HG02943 (cell line): ENCODE results near the gene VASN.

Experiments
- ATAC-seq: cut with Tn5 transposase; IDR thresholded peaks from one replicate; pipeline ENCODE4 v1.9.1; 2021; ENCODE audit warnings: mild to moderate bottlenecking, low read depth, moderate library complexity; ENCODE audit not compliant: unreplicated experiment

The VASN gene

DNA sequence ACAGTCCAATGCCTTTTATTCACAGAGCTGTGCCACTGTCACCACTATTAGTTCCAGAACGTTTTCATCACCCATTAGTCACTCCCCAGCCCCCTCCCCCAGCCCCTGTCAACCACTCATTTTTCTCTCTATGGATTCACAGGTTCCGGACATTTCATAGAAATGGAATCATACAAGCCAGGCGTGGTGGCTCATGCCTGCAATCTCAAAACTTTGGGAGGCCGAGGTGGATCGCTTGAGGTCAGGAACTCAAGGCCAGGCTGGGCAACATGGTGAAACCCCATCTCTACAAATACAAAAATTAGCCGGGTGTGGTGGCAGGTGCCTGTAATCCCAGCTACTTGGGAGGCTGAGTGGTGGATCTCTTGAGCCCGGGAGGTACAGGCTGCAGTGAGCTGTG lies 19.8 kb upstream of the VASN start:
- ATAC-seq = no peak

DNA sequence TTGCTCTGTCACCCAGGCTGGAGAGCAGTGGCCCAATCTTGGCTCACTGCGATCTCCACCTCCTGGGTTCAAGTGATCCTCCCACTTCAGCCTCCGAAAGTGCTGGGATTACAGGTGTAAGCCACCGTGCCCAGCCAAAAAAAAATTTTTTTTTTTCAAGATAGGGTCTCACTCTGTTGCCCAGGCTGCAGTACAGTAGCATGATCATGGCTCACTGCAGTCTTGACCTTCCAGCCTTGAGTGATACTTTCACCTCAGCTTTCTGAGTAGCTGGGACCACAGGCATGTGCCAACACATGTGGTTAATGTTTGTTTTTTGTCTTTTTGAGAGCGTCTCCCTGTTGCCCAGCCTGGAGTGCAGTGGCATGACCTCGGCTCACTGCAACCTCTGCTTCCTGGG lies 18.8 kb upstream of the VASN start:
- ATAC-seq = no peak

DNA sequence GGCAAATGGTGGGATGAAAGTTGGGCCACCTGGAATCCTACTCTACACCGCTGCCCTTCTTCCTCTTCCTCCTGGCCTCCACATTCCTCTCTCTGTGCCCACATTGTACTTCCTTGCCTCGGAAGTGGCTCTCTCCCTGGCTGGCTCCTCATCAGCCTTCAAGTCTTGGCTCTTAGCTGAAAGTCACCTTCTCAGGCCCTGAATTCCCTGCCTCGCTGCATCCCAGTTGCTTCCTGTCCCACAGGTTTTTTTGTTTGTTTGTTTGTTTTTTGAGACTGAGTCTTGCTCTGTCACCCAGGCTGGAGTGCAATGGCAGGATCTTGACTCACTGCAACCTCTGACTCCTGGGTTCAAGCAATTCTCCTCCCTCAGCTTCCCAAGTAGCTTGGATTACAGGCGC lies 18.0 kb upstream of the VASN start:
- no peak for ATAC-seq

GRCh38 chr16:4354512-4355409 lies 16.9 kb upstream of the VASN start:
- ATAC-seq = no peak

DNA sequence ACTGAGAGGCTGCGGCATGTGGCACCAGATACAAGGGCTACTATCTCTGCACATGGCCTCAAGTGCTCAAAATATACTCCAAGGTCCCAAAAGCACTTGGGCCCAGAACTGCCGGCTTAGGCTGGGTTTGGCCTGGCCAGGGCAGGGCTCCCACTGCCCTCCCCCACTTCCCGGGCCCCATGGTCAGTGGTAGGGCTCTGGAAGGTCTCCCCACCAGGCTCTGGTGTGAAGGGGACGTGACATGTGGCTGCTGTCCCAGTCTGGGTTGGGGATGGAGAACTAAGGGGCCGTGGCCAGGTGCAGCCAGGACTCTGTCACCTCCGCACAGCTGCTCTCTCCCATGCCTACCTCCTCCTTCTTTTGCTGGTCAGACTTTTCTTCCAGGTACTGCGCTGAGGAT lies 14.8 kb upstream of the VASN start:
- ATAC-seq = no peak

GRCh38 chr16:4358236-4358635 lies 13.4 kb upstream of the VASN start:
- ATAC-seq = no peak

- no peak for ATAC-seq
Measured at GRCh38 chr16:4358831-4359561, 12.7 kb upstream of the VASN start.

DNA sequence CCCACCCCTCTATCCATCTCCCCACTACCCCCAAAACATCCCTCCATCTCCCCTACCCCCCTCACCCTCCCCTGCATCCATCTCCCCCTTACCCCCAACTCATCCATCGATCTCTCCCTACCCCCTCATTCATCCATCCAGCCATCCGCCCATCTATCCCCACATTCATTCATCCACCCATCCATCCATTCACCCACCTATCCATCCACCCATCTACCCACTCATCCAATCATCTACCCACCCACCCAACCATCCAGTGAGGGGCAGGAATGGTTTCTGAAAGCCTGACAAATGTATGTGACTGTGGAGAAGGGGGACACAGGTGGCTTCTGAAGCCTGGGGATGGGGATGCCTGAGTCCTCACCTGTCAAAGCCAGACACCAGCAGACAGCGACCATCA lies 11.7 kb upstream of the VASN start:
- no peak for ATAC-seq

GRCh38 chr16:4360538-4361021 lies 11.1 kb upstream of the VASN start:
- no peak for ATAC-seq

- ATAC-seq = no peak
Measured at GRCh38 chr16:4361033-4361943, 10.4 kb upstream of the VASN start.

DNA sequence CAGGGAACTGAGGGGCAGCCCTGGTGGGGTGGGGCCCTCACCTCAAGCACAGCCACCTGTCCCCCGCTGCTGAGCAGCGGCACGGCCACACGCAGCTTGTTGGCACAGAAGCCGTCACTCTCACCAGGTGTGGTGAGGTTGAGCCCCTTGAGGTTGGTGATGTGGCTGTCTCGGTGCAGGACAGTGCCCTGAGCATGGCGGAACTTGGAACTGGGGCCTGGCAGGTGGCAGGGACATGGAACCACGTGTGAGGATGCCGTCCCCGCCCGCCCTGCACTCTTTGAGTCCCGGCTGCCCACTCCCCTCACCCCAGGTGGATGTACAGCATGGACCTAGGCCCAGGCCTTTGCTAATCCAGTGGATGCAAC lies 9.7 kb upstream of the VASN start:
- ATAC-seq = no peak

GRCh38 chr16:4362476-4363135 lies 9.0 kb upstream of the VASN start:
- no peak for ATAC-seq

GRCh38 chr16:4364196-4365013 lies 7.2 kb upstream of the VASN start:
- ATAC-seq = no peak

- no peak for ATAC-seq
Measured at GRCh38 chr16:4365014-4365406, 6.6 kb upstream of the VASN start.

GRCh38 chr16:4365615-4366014 lies 6.0 kb upstream of the VASN start:
- no peak for ATAC-seq

GRCh38 chr16:4366016-4366415 lies 5.6 kb upstream of the VASN start:
- ATAC-seq = no peak

- ATAC-seq = no peak
Measured at GRCh38 chr16:4367393-4367856, 4.2 kb upstream of the VASN start.

DNA sequence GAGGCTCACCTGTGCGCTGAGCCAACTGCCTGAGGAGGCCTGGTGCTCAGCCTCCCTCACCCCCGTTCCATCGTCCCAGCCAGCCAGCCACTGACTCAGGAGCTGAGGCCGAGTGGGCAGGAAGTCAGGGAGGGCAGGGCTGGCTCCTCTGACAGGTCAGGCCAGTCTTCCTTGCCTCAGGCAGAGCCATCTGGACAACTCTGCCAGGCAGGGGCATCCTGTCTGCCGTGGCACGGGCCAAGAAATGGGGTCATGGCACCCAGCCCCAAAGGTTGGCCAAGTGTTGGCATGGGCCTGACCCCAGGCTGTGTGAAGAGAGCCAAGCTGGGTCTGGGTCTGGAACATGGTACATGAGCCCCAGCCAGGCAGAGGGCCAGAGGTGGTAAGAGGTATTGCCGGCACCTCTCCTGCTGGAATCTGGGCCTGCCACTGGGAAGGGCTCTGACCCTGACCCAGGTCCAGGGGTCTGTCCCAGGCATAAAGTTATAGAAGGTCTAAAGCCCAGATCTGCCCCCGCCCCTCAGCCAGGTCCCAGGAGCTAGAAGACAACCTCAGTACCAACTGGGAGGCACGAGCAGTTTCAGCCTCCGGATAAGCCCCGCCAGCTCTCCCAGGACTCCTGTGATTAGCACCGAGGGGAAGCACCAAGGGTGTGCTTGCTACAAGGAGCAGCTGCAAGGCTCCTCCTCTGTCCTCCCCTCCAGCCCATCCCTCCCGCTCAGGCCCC lies 2.5 kb upstream of the VASN start:
- no peak for ATAC-seq

GRCh38 chr16:4370151-4370550 lies 1.5 kb upstream of the VASN start:
- no peak for ATAC-seq
